Kidney epithelial cell (primary cell): Measurements from ENCODE around the gene DNAJA4. TPM values are rescaled to one million over a fixed set of nuclear protein-coding genes. Genes with fewer than 3 reads are reported as not detected.

Experiments
- DNase-seq: peaks from one replicate; pipeline ENCODE4 v3.0.0-alpha.2; 2010; ENCODE audit warnings: low read depth
- H3K27me3 ChIP-seq: 2 replicates; pipeline ENCODE4 v1.6.0; 2011; ENCODE audit warnings: low read length; ENCODE audit not compliant: control insufficient read depth, insufficient read depth
- H3K36me3 ChIP-seq: 2 replicates; pipeline ENCODE4 v1.5.1; 2011; ENCODE audit warnings: low read length; ENCODE audit not compliant: control insufficient read depth, insufficient read depth
- H3K4me3 ChIP-seq: 2 replicates; pipeline ENCODE4 v1.5.1; 2011; ENCODE audit warnings: low read depth, mild to moderate bottlenecking, control low read depth, low read length
- total RNA-seq: library from RNA; depleted of rRNA; stranded (reverse); fragments of >200 nt; gene quantifications from 2 replicates; pipeline ENCODE4 v1.2.3, GENCODE V29; 2015
- TF ChIP-seq, protein P1 (sequence below): IDR thresholded peaks from 2 replicates; pipeline ENCODE4 v1.5.1; 2011; ENCODE audit warnings: mild to moderate bottlenecking, moderate library complexity, low read length, control low read depth, inconsistent platforms; ENCODE audit not compliant: insufficient read depth, poor library complexity, severe bottlenecking

The DNAJA4 gene
- total RNA-seq, 1 donor from 2014 or later, result 11.0 TPM

DNA sequence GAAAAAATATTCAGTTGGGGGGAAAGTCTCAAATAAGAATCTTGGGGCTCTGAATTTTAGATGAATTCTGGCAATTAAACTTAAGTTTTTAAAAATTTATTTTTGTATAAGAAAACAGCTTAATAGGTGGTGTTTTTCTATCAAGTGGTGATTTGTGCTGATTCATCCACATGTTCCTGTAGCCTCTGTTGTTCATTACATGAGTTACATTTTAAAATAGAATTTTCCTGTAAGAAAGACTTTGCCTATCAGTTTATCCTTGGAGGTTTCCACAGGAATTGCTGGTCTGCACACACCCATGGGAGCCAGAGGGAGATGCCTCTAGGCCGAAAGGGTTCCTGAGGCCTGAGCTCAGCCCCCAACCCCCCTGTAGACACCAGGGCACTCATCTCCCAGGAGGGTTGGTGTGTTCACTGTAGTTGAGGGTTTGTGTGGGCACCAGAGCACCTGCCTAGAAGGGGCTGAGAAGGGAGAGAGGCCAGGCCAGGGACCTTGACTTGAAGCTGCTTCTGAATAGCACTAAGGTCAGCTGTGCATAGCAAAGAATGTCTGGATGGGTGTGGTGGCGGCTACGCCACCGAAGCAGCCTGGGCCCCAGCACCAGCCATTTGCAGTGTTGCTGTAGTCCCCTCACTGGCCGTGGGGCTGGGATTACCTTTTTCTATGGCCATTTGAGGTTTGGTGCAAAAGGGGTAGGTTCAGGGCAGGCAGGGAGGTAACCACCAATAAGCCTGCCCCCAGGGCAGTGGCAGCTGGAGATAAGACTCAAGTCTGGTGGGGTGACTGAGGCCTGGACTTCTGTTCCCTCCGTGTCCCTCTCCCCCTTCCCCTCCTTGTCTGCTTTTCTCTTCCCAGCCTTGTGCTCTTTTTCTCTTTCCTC is 11.9 kb downstream of the DNAJA4 start:
- no peaks in the 10 kb centered on the region for H3K27me3 ChIP-seq
- no peak overlapping the region for H3K4me3 ChIP-seq
- DNase-seq, result no peak
- TF ChIP-seq, protein P1, sequence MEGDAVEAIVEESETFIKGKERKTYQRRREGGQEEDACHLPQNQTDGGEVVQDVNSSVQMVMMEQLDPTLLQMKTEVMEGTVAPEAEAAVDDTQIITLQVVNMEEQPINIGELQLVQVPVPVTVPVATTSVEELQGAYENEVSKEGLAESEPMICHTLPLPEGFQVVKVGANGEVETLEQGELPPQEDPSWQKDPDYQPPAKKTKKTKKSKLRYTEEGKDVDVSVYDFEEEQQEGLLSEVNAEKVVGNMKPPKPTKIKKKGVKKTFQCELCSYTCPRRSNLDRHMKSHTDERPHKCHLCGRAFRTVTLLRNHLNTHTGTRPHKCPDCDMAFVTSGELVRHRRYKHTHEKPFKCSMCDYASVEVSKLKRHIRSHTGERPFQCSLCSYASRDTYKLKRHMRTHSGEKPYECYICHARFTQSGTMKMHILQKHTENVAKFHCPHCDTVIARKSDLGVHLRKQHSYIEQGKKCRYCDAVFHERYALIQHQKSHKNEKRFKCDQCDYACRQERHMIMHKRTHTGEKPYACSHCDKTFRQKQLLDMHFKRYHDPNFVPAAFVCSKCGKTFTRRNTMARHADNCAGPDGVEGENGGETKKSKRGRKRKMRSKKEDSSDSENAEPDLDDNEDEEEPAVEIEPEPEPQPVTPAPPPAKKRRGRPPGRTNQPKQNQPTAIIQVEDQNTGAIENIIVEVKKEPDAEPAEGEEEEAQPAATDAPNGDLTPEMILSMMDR, result no peak
- no peaks in the 10 kb centered on the region for H3K36me3 ChIP-seq

DNA sequence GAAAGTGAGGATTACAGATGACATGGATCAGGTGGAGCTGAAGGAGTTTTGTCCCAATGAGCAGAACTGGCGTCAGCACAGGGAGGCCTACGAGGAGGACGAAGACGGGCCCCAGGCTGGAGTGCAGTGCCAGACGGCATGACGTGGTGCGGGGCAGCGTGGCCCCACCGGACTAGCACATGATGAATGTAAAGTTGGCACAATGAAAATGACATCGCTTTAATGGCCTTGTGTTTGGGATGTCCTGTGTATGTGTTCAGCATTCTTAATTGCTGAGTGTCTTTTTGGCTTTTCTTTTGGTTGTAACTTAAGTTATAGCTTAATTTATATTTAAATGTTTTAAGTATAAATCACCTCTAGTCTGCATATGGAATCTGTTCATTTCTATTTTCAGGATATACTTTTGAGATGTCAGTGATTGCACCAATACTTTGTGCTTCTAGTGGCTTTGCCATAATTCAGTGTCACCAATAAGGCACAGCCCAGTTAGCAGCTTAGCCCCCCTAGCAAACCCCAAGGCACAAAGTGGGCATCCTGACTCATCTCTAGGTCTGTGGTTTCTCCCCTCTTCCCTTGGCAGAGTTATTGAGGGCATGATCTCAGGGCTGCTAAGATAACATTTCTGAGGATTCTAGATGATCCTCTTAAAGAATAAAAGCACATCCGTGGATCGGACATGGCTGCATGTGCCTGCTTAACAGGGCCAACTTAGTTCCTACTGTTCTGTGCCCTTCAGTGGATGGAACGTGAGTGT is 16.1 kb downstream of the DNAJA4 start:
- DNase-seq, result no peak
- TF ChIP-seq, protein P1, result no peak
- H3K36me3 ChIP-seq, result no peaks in the 10 kb centered on the region
- no peak overlapping the region for H3K4me3 ChIP-seq
- H3K27me3 ChIP-seq, result no peaks in the 10 kb centered on the region

DNA sequence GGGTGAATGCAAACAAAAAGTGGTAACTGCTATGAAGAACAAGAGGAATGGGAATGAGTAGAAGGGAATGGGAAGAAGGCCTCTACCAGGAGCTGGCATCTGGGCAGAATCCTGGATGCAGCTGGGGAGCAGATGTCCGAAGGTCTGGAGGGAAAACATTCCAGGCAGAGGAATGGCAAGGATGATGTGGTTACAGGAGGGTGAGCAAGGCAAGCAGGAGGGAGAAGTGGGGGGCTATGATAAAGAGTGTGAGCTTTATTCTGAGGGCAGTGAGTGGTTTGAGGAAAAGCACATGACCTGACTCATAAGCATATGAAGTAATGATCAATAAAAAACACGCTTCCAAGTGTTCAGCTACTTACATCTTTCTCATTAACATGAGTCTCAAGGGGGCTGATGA is 18.0 kb downstream of the DNAJA4 start:
- TF ChIP-seq, protein P1, result no peak
- no peaks in the 10 kb centered on the region for H3K36me3 ChIP-seq
- no peak overlapping the region for H3K4me3 ChIP-seq
- no peaks in the 10 kb centered on the region for H3K27me3 ChIP-seq
- DNase-seq, result no peak

DNA sequence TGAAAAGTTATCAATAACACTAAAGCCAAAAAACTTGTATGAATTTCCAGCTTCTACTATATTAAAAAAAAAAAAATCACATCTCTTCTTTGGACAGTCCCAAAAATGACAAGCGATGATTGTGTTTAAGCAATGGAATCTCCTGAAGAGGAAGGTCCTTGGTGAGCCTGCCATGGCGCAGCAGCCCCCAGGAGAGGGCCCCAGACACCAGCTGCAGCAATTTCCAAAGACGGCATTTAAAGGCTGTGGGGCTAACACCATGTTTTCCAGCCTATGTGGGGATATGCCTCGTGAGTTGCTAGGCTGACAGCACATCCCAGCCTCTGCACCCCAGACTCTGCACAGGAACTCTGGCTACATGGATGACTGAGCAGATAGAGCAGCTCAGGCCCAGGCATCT is 20.4 kb downstream of the DNAJA4 start:
- DNase-seq, result no peak
- TF ChIP-seq, protein P1, result no peak
- H3K27me3 ChIP-seq, result no peaks in the 10 kb centered on the region
- no peak overlapping the region for H3K4me3 ChIP-seq
- H3K36me3 ChIP-seq, result no peaks in the 10 kb centered on the region

DNA sequence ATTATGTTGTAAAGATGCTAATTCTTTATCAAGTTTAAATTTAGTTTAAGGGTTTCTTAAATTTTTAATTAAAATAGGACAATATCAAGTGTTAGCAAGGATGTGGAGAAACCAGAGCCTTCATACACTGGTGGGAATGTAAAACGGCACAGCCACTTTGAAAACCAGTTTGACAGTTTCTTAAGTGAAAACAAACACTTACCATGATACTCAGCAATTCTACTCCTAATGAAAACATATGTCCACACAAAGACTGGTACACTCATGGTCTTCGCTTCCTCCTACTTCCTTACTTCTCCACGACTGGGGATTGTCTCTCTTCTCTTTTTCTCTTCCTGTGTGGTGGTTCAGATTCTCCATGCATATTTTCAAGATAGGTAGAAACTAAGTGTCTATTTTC is 25.9 kb downstream of the DNAJA4 start:
- Histone ChIP-seq H3K27me3 (no peaks in the 10 kb centered on the region), H3K4me3 (no peak overlapping the region), H3K36me3 (no peaks in the 10 kb centered on the region)
- no peak for DNase-seq
- TF ChIP-seq, protein P1, result no peak

DNA sequence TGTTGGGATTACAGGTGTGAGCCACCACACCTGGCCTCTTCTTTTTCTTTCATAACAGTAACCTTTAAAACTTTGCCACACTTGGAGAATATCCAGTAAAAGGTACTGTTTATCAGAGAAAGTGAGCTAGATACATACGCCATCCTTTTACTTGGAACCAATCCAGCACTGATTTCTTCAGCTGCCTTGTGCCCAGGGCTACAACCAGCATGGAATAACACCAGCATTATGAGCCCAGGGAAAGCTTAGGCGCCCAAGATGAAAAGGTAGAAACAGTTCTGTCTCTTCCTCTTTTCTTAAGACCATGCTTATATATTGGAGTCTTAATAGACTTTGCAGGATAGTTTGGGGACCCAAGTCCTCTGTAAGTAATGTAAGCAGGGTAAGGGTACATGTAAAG is 26.7 kb downstream of the DNAJA4 start:
- no peak for DNase-seq
- no peaks in the 10 kb centered on the region for H3K36me3 ChIP-seq

More for the DNA sequence above, 26.7 kb downstream of the DNAJA4 start:
- no peaks in the 10 kb centered on the region for H3K27me3 ChIP-seq
- no peak overlapping the region for H3K4me3 ChIP-seq
- TF ChIP-seq, protein P1, result no peak
